CD14-positive monocyte (primary cell): ENCODE results near the gene ATP11A. TPM values are rescaled to one million over a fixed set of nuclear protein-coding genes. Genes with fewer than 3 reads are reported as not detected.

ENCODE experiments used
- DNase-seq, 3 donors: peaks; one replicate each; pipeline ENCODE4 v3.0.0-alpha.2; 2011 to 2022
- H2AFZ ChIP-seq: 2 replicates; pipeline ENCODE4 v1.6.0; 2012; ENCODE audit warnings: mild to moderate bottlenecking, low read depth, low read length, inconsistent platforms; ENCODE audit not compliant: insufficient read depth, poor library complexity, severe bottlenecking
- H3K27ac ChIP-seq, 2 donors: 1 replicate in 1 of 2; 2 replicates in 1 of 2; pipeline ENCODE4 v1.5.1; 2012 to 2013; ENCODE audit warnings: low read length in 2 of 2, control low read depth in 1 of 2, inconsistent platforms in 1 of 2, low read depth in 1 of 2, mild to moderate bottlenecking in 1 of 2
- H3K27me3 ChIP-seq, 2 donors: one replicate each; pipeline versions ENCODE4 v1.6.0 to v1.6.1; 2011 to 2013; ENCODE audit warnings: low read length in 2 of 2; ENCODE audit not compliant: control insufficient read depth in 2 of 2, insufficient read depth in 2 of 2
- H3K36me3 ChIP-seq, 2 donors: replicated peaks in 1 of 2; 1 replicate in 1 of 2; 2 replicates in 1 of 2; pipeline versions ENCODE4 v1.5.1 to v1.6.1; 2012 to 2013; ENCODE audit warnings: low read length in 2 of 2, control low read depth in 1 of 2, inconsistent platforms in 1 of 2, mild to moderate bottlenecking in 1 of 2; ENCODE audit not compliant: insufficient read depth in 2 of 2, control insufficient read depth in 1 of 2
- H3K4me1 ChIP-seq, 2 donors: 1 replicate in 1 of 2; 2 replicates in 1 of 2; pipeline versions ENCODE4 v1.5.1 to v1.6.1; 2012 to 2013; ENCODE audit warnings: low read length in 2 of 2, control low read depth in 1 of 2, inconsistent platforms in 1 of 2, mild to moderate bottlenecking in 1 of 2, moderate library complexity in 1 of 2; ENCODE audit not compliant: insufficient read depth in 2 of 2, control insufficient read depth in 1 of 2
- H3K4me2 ChIP-seq: replicated peaks from 2 replicates; pipeline ENCODE3; 2012; ENCODE audit warnings: low read length, moderate library complexity, mild to moderate bottlenecking; ENCODE audit not compliant: poor library complexity, severe bottlenecking; ENCODE audit errors: extremely low read depth
- H3K4me3 ChIP-seq, 3 experiments: fragments of 200-600 bp in 1 of 3; sonication (generic) in 1 of 3; replicated peaks in 1 of 3; 1 replicate in 2 of 3; 2 replicates in 1 of 3; pipeline ENCODE4 v1.5.1; 2011 to 2013; ENCODE audit warnings: low read length in 3 of 3, mild to moderate bottlenecking in 3 of 3, control low read depth in 2 of 3, low read depth in 2 of 3, inconsistent platforms in 1 of 3, moderate library complexity in 1 of 3
- H3K79me2 ChIP-seq: 2 replicates; pipeline ENCODE4 v1.6.0; 2012; ENCODE audit warnings: mild to moderate bottlenecking, control low read depth, inconsistent platforms, low read length, moderate library complexity; ENCODE audit not compliant: insufficient read depth
- H3K9ac ChIP-seq: 2 replicates; pipeline ENCODE4 v1.6.0; 2017; ENCODE audit warnings: low read length, mild to moderate bottlenecking; ENCODE audit not compliant: insufficient read depth, poor library complexity, severe bottlenecking
- H3K9me3 ChIP-seq, 2 donors: replicated peaks in 1 of 2; 1 replicate in 1 of 2; 2 replicates in 1 of 2; pipeline versions ENCODE4 v1.5.1 to v1.6.1; 2012 to 2013; ENCODE audit warnings: low read length in 2 of 2, control low read depth in 1 of 2; ENCODE audit not compliant: control insufficient read depth in 1 of 2, insufficient read depth in 1 of 2
- H4K20me1 ChIP-seq: 2 replicates; pipeline ENCODE4 v1.6.0; 2012; ENCODE audit warnings: mild to moderate bottlenecking, low read length, control low read depth, moderate library complexity; ENCODE audit not compliant: insufficient read depth
- H3K27ac Mint-ChIP-seq, 7 donors: one replicate each; pipeline ENCODE4 v1.8.0; 2020; ENCODE audit warnings: mild to moderate bottlenecking in 7 of 7, mixed read lengths in 7 of 7, moderate library complexity in 6 of 7, inconsistent platforms in 2 of 7
- H3K27me3 Mint-ChIP-seq, 3 donors: one replicate each; pipeline ENCODE4 v1.8.0; 2021 to 2022; ENCODE audit warnings: low read depth in 3 of 3, mild to moderate bottlenecking in 3 of 3, mixed read lengths in 3 of 3, moderate library complexity in 3 of 3, inconsistent platforms in 1 of 3
- H3K36me3 Mint-ChIP-seq, 2 donors: one replicate each; pipeline ENCODE4 v1.8.0; 2020; ENCODE audit warnings: mixed read lengths in 2 of 2, inconsistent platforms in 1 of 2, mild to moderate bottlenecking in 1 of 2
- H3K4me1 Mint-ChIP-seq: one replicate; pipeline ENCODE4 v1.8.0; 2020; ENCODE audit warnings: mild to moderate bottlenecking, mixed read lengths
- H3K4me3 Mint-ChIP-seq, 2 donors: one replicate each; pipeline ENCODE4 v1.8.0; 2020; ENCODE audit warnings: mild to moderate bottlenecking in 2 of 2, mixed read lengths in 2 of 2, moderate library complexity in 1 of 2
- H3K9me3 Mint-ChIP-seq, 7 donors: one replicate each; pipeline ENCODE4 v1.8.0; 2020 to 2022; ENCODE audit warnings: mixed read lengths in 7 of 7, mild to moderate bottlenecking in 6 of 7, moderate library complexity in 6 of 7, inconsistent platforms in 2 of 7
- CTCF ChIP-seq: fragments of 200-600 bp; IDR thresholded peaks from one replicate; pipeline ENCODE4 v1.8.0; 2022; ENCODE audit warnings: antibody characterized with exemption, mild to moderate bottlenecking
- WGBS: methylation state at CpG from one replicate; pipeline ENCODE4 v1.1.5; 2013; ENCODE audit warnings: missing lambda C conversion rate; ENCODE audit not compliant: insufficient coverage; 5-methylcytosine and 5-hydroxymethylcytosine counted together
- intact Hi-C, 2 donors: fragments of 100-400 bp; cut with micrococcal nuclease; formaldehyde crosslinking; loops; one replicate each; pipeline versions ENCODE4 v1.15.0 to v1.15.1; 2023
- polyA plus RNA-seq, 3 donors: library from polyadenylated mRNA; depleted of rRNA in 1 of 3; unstranded in 2 of 3; stranded (reverse) in 1 of 3; fragments of 300-500 nt in 2 of 3; fragments of >200 nt in 1 of 3; fragmentation: Illumina TruSeq in 2 of 3; gene quantifications; 1 replicate in 2 of 3; 2 replicates in 1 of 3; pipeline ENCODE4 v1.2.3, GENCODE V29; 2012 to 2021

The ATP11A gene
- polyA plus RNA-seq, 3 donors = 7.2 to 45.4 (median 7.6) TPM

- H3K9me3 Mint-ChIP-seq = peaks cover 0 to 2% (median 0%) of the 10 kb centered on the region in 7 donors
- H3K4me1 Mint-ChIP-seq = no peaks in the 10 kb centered on the region
- no peak overlapping the region for H3K9ac ChIP-seq
- H3K4me2 ChIP-seq = no peak overlapping the region
- no peak overlapping the region for H3K27ac Mint-ChIP-seq
- TF ChIP-seq CTCF = no peak
- H3K27me3 Mint-ChIP-seq = peaks cover 4 to 7% (median 4%) of the 10 kb centered on the region in 3 donors
- no peak overlapping the region for H3K4me3 Mint-ChIP-seq
- H3K4me3 ChIP-seq = no peak overlapping the region
- H3K4me1 ChIP-seq = no peaks in the 10 kb centered on the region
- no peaks in the 10 kb centered on the region for H3K79me2 ChIP-seq
- H3K36me3 Mint-ChIP-seq = no peaks in the 10 kb centered on the region
- no peaks in the 10 kb centered on the region for H4K20me1 ChIP-seq
- H3K36me3 ChIP-seq = no peaks in the 10 kb centered on the region
- intact Hi-C loops = no loop called here
- no peak overlapping the region for H2AFZ ChIP-seq
- DNase-seq = no peak
- H3K9me3 ChIP-seq = peaks cover 0 to 2% of the 10 kb centered on the region in 2 donors
- no peaks in the 10 kb centered on the region for H3K27me3 ChIP-seq
- H3K27ac ChIP-seq = no peak overlapping the region
- WGBS = 99% methylated on average over 19 of the region's 24 CpGs
These were observed 221.5 kb downstream of the ATP11A start for GRCh38 chr13:112911285-112911701.

- H3K4me2 ChIP-seq = no peak overlapping the region
- Mint-ChIP-seq H3K27ac (no peak overlapping the region), H3K27me3 (peaks cover 4 to 7% (median 4%) of the 10 kb centered on the region in 3 donors), H3K9me3 (peaks cover 0 to 2% (median 1%) of the 10 kb centered on the region in 7 donors), H3K36me3 (no peaks in the 10 kb centered on the region), H3K4me1 (no peaks in the 10 kb centered on the region), H3K4me3 (no peak overlapping the region)
- no peak overlapping the region for H3K9ac ChIP-seq
- no peak overlapping the region for H3K27ac ChIP-seq
- no peaks in the 10 kb centered on the region for H3K9me3 ChIP-seq
- DNase-seq = no peak
- no peak for TF ChIP-seq CTCF
- intact Hi-C loops = no loop called here
- no peak overlapping the region for H3K4me3 ChIP-seq
- no peaks in the 10 kb centered on the region for H4K20me1 ChIP-seq
- no peaks in the 10 kb centered on the region for H3K36me3 ChIP-seq
- H3K4me1 ChIP-seq = no peaks in the 10 kb centered on the region
- no peaks in the 10 kb centered on the region for H3K79me2 ChIP-seq
- H2AFZ ChIP-seq = no peak overlapping the region
- no peaks in the 10 kb centered on the region for H3K27me3 ChIP-seq
- WGBS = 100% methylated on average over 3 of the region's 6 CpGs
These were observed 222.0 kb downstream of the ATP11A start for GRCh38 chr13:112911883-112912282.
